ENCODE data around the gene APOC3.

Gene APOC3

GRCh38 chr11:116787436-116787785 lies 42.3 kb upstream of the APOC3 start:
- Histone ChIP-seq H3K27ac (ENCODE audit: low read length) (no peak overlapping the region), H3K4me2 (ENCODE audit: low read length) (peak overlapping the region; percentile 86), H3K4me3 (ENCODE audit: low read length) (peak overlapping the region; percentile 84), H3K36me3 (replicated peaks; ENCODE audit: low read depth, low read length) (peaks cover 32% of the 10 kb centered on the region), H3K4me1 (ENCODE audit: low read length) (peaks cover 14% of the 10 kb centered on the region), H4K20me1 (ENCODE audit: insufficient read depth, low read length) (no peaks in the 10 kb centered on the region), H3K79me2 (ENCODE audit: low read length) (peaks cover 13% of the 10 kb centered on the region), H3K9me3 (ENCODE audit: insufficient read depth, low read length) (no peaks in the 10 kb centered on the region), H3K27me3 (ENCODE audit: low read depth, low read length) (no peaks in the 10 kb centered on the region), H2AFZ (ENCODE audit: low read depth, low read length) (peak overlapping the region; percentile 79; the same call in 1 of the 2 replicates), H3K9ac (ENCODE audit: low read length) (peak overlapping the region; percentile 77)
- no peak for TF ChIP-seq EZH2phosphoT487 (IDR thresholded peaks at IDR 0.05; ENCODE audit: low read depth)

GRCh38 chr11:116787786-116788486 lies 41.8 kb upstream of the APOC3 start, which contains the start of gene ZPR1:
Gene ZPR1 (minus strand): TSS chr11:116788023. CDS start chr11:116787990, 33 bp downstream.
- Histone ChIP-seq H3K4me2 (ENCODE audit: low read length) (peak within 1 kb of the TSS; percentile 95), H3K27me3 (ENCODE audit: low read depth, low read length) (no peaks in the 10 kb centered on the region), H3K4me1 (ENCODE audit: low read length) (peaks cover 14% of the 10 kb centered on the region), H3K4me3 (ENCODE audit: low read length) (peak within 1 kb of the TSS; percentile 84), H3K9ac (ENCODE audit: low read length) (peak within 1 kb of the TSS; percentile 77), H3K27ac (ENCODE audit: low read length) (no peak within 1 kb of the TSS), H3K79me2 (ENCODE audit: low read length) (peaks cover 13% of the 10 kb centered on the region), H3K36me3 (replicated peaks; ENCODE audit: low read depth, low read length) (peaks cover 28% of the 10 kb centered on the region), H4K20me1 (ENCODE audit: insufficient read depth, low read length) (no peaks in the 10 kb centered on the region), H2AFZ (ENCODE audit: low read depth, low read length) (peak within 1 kb of the TSS; percentile 79), H3K9me3 (ENCODE audit: insufficient read depth, low read length) (no peaks in the 10 kb centered on the region)
- TF ChIP-seq EZH2phosphoT487 (IDR thresholded peaks at IDR 0.05; ENCODE audit: low read depth) = no peak
- TF ChIP-seq, protein P1, sequence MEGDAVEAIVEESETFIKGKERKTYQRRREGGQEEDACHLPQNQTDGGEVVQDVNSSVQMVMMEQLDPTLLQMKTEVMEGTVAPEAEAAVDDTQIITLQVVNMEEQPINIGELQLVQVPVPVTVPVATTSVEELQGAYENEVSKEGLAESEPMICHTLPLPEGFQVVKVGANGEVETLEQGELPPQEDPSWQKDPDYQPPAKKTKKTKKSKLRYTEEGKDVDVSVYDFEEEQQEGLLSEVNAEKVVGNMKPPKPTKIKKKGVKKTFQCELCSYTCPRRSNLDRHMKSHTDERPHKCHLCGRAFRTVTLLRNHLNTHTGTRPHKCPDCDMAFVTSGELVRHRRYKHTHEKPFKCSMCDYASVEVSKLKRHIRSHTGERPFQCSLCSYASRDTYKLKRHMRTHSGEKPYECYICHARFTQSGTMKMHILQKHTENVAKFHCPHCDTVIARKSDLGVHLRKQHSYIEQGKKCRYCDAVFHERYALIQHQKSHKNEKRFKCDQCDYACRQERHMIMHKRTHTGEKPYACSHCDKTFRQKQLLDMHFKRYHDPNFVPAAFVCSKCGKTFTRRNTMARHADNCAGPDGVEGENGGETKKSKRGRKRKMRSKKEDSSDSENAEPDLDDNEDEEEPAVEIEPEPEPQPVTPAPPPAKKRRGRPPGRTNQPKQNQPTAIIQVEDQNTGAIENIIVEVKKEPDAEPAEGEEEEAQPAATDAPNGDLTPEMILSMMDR (IDR thresholded peaks at IDR 0.05; ENCODE audit: low read depth, low read length) = no peak

DNA sequence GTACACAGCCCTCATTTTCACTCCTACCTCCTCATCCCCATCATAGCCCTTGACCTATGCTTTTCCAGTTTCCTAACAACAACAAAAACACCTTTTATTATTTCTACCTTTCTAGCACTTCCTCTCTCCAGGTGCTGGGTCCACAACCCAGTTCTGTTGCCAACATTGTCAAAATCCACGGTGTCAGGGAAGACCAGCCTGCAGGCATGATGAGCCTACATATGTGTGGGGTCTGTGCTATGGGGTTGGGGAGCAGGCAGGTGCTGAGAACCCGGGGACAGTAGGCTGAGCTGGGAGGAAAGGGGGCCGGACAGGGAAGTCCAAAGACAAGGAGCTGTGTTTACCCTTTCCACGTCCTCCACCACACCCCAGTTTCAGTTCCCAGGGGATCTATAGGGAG lies 41.2 kb upstream of the APOC3 start:
- Histone ChIP-seq H3K4me1 (ENCODE audit: low read length) (peaks cover 14% of the 10 kb centered on the region), H3K79me2 (ENCODE audit: low read length) (peaks cover 13% of the 10 kb centered on the region), H3K36me3 (replicated peaks; ENCODE audit: low read depth, low read length) (peaks cover 22% of the 10 kb centered on the region), H3K27me3 (ENCODE audit: low read depth, low read length) (no peaks in the 10 kb centered on the region), H3K27ac (ENCODE audit: low read length) (no peak overlapping the region), H3K4me3 (ENCODE audit: low read length) (peak overlapping the region; percentile 84), H3K9me3 (ENCODE audit: insufficient read depth, low read length) (no peaks in the 10 kb centered on the region), H3K9ac (ENCODE audit: low read length) (peak overlapping the region; percentile 77), H2AFZ (ENCODE audit: low read depth, low read length) (peak overlapping the region; percentile 79), H3K4me2 (ENCODE audit: low read length) (peak overlapping the region; percentile 95), H4K20me1 (ENCODE audit: insufficient read depth, low read length) (no peaks in the 10 kb centered on the region)
- TF ChIP-seq, protein P1 (IDR thresholded peaks at IDR 0.05; ENCODE audit: low read depth, low read length) = no peak
- TF ChIP-seq EZH2phosphoT487 (IDR thresholded peaks at IDR 0.05; ENCODE audit: low read depth) = no peak

DNA sequence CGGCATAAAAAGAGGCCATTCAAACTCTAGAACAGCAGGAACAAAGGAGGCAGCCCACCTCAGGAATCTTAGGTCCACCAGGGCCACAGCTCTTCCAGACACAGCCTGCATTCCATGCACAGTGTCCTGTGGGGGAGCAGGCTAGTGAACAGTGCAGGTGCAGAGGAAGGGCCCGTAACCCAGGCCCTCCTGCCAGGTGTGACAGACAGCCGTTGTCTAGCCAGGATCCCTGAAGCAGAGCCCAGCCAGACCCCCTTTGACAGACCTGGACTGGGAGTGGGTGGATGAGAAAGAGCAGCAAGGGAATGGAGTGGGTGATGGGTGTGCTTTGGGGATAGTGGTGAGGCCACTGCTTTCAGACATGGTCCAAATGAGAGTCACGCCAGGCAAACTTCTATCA lies 40.7 kb upstream of the APOC3 start:
- peaks cover 20% of the 10 kb centered on the region for H3K36me3 ChIP-seq (replicated peaks; ENCODE audit: low read depth, low read length)
- H2AFZ ChIP-seq (ENCODE audit: low read depth, low read length) = no peak overlapping the region
- peaks cover 13% of the 10 kb centered on the region for H3K79me2 ChIP-seq (ENCODE audit: low read length)
- H3K4me1 ChIP-seq (ENCODE audit: low read length) = peaks cover 14% of the 10 kb centered on the region
- no peaks in the 10 kb centered on the region for H3K27me3 ChIP-seq (ENCODE audit: low read depth, low read length)
- 0 out of 2 replicates have a peak overlapping the region, but pooled peaks have one; percentile 84 for H3K4me3 ChIP-seq (ENCODE audit: low read length)
- peak overlapping the region; percentile 95; the same call in 1 of the 2 replicates for H3K4me2 ChIP-seq (ENCODE audit: low read length)
- H3K27ac ChIP-seq (ENCODE audit: low read length) = no peak overlapping the region
- no peaks in the 10 kb centered on the region for H4K20me1 ChIP-seq (ENCODE audit: insufficient read depth, low read length)
- no peaks in the 10 kb centered on the region for H3K9me3 ChIP-seq (ENCODE audit: insufficient read depth, low read length)
- TF ChIP-seq, protein P1 (IDR thresholded peaks at IDR 0.05; ENCODE audit: low read depth, low read length) = no peak
- TF ChIP-seq EZH2phosphoT487 (IDR thresholded peaks at IDR 0.05; ENCODE audit: low read depth) = no peak
- no peak overlapping the region for H3K9ac ChIP-seq (ENCODE audit: low read length)
